Ovary (tissue), 9 donors: ENCODE results near the gene RPTOR. TPM values are rescaled to one million over a fixed set of nuclear protein-coding genes. Genes with fewer than 3 reads are reported as not detected.

Source experiments
- DNase-seq, 5 donors: peaks; one replicate each; pipeline ENCODE4 v3.0.0-alpha.2; 2019 to 2020
- H3K27ac ChIP-seq, 2 donors: fragments of 200-600 bp; one replicate each; pipeline versions ENCODE4 v1.5.1 to v1.8.0; 2019 to 2022
- H3K27me3 ChIP-seq: fragments of 200-600 bp; one replicate; pipeline ENCODE4 v1.8.0; 2022
- H3K36me3 ChIP-seq: fragments of 200-600 bp; sonication (generic); one replicate; pipeline ENCODE4 v1.5.1; 2019
- H3K4me1 ChIP-seq: one replicate; pipeline ENCODE4 v1.8.1; 2013; ENCODE audit warnings: mild to moderate bottlenecking, moderate library complexity; ENCODE audit not compliant: insufficient read depth
- H3K4me3 ChIP-seq: fragments of 200-600 bp; sonication (generic); one replicate; pipeline ENCODE4 v1.5.1; 2017
- H3K9me3 ChIP-seq, 2 donors: fragments of 200-600 bp in 1 of 2; sonication (generic) in 1 of 2; one replicate each; pipeline versions ENCODE4 v1.5.1 to v1.8.1; 2013 to 2019; ENCODE audit warnings: mild to moderate bottlenecking in 1 of 2, moderate library complexity in 1 of 2
- EP300 ChIP-seq: sonication (generic); formaldehyde crosslinking; IDR thresholded peaks from one replicate; pipeline ENCODE4 v1.6.1; 2017; ENCODE audit warnings: antibody characterized with exemption
- POLR2A ChIP-seq: fragments of 450-650 bp; IDR thresholded peaks from one replicate; pipeline ENCODE4 v1.6.1; 2017; ENCODE audit warnings: antibody characterized with exemption, mild to moderate bottlenecking, moderate library complexity
- WGBS, 3 donors: extraction: QIAGEN DNeasy Blood & Tissue Kit in 1 of 3; methylation state at CpG; one replicate each; pipeline versions ENCODE4 v1.1.5 to v1.1.7; 2013 to 2017; 5-methylcytosine and 5-hydroxymethylcytosine counted together
- intact Hi-C, 4 donors: fragments of 100-400 bp; cut with DNase I; formaldehyde crosslinking; loops; one replicate each; pipeline versions ENCODE4 v1.11.0 to v1.15.1; 2022 to 2023
- polyA plus RNA-seq, 2 donors: library from polyadenylated mRNA; stranded (reverse); fragments of 200-250 nt in 1 of 2; fragments of 350-450 nt in 1 of 2; fragmentation: Illumina TruSeq in 1 of 2; extraction: RNeasy Lipid Tissue Mini Kit (QIAGEN cat#74804) in 1 of 2; gene quantifications; one replicate each; pipeline ENCODE4 v1.2.3, GENCODE V29; 2013 to 2014
- total RNA-seq, 7 donors: library from RNA; depleted of rRNA in 2 of 7; stranded (reverse); fragments of >200 nt in 2 of 7; fragmentation: NEBNext Ultra II Directional in 3 of 7; extraction: Animal tissue kit (Norgen Biotek cat#: 25700) in 3 of 7; gene quantifications; one replicate each; pipeline versions ENCODE4 v1.1.0 to v1.2.4, GENCODE V29; 2016 to 2023
- TF ChIP-seq, protein P1 (sequence below), 3 donors: fragments of 450-650 bp in 2 of 3; fragments of 200-600 bp in 1 of 3; IDR thresholded peaks; one replicate each; pipeline versions ENCODE4 v1.5.1 to v1.8.0; 2016 to 2022; ENCODE audit warnings: antibody characterized with exemption in 3 of 3, mild to moderate bottlenecking in 1 of 3
- donor health status: DM: no; HTN: no; CAD: no; lungs with moderate emphysema.
- donor health status: DM: no; HTN: no; CAD: no.
- donor health status: Bipolar disorder and iron deficiency.
- donor health status: DM: yes; HTN: yes; CAD: no.
- donor health status: DM: no; HTN: no; CAD: no.
- donor health status: DM: yes; HTN: yes; CAD: no.

The RPTOR gene
- total and polyA plus RNA-seq, 9 donors: 11.1 to 41.9 (median 27.9) TPM

- peaks cover 5% of the 10 kb centered on the region for H3K4me1 ChIP-seq
- no peaks in the 10 kb centered on the region for H3K36me3 ChIP-seq
- H3K4me3 ChIP-seq: peak overlapping the region; percentile 48
- no peak for TF ChIP-seq POLR2A
- TF ChIP-seq, protein P1, sequence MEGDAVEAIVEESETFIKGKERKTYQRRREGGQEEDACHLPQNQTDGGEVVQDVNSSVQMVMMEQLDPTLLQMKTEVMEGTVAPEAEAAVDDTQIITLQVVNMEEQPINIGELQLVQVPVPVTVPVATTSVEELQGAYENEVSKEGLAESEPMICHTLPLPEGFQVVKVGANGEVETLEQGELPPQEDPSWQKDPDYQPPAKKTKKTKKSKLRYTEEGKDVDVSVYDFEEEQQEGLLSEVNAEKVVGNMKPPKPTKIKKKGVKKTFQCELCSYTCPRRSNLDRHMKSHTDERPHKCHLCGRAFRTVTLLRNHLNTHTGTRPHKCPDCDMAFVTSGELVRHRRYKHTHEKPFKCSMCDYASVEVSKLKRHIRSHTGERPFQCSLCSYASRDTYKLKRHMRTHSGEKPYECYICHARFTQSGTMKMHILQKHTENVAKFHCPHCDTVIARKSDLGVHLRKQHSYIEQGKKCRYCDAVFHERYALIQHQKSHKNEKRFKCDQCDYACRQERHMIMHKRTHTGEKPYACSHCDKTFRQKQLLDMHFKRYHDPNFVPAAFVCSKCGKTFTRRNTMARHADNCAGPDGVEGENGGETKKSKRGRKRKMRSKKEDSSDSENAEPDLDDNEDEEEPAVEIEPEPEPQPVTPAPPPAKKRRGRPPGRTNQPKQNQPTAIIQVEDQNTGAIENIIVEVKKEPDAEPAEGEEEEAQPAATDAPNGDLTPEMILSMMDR (IDR thresholded peaks at IDR 0.05): no peak
- TF ChIP-seq EP300: no peak
- DNase-seq: peak; percentile 60 to 68 (median 64)
- peak overlapping the region; percentile 46 to 85 for H3K27ac ChIP-seq
- WGBS, 3 donors: 47 to 61% (median 60%) methylated on average over 12 of the region's 12 CpGs
- H3K27me3 ChIP-seq: no peaks in the 10 kb centered on the region
- H3K9me3 ChIP-seq: no peaks in the 10 kb centered on the region
- intact Hi-C loops: loop anchor here in 1 of 4 donors (10.0 kb wide), 1 partner anchor 57 kb away; no protein-coding TSS in a partner anchor
Measured at GRCh38 chr17:80832266-80832676, 287.6 kb downstream of the RPTOR start.

- Histone ChIP-seq H3K27me3 (no peaks in the 10 kb centered on the region), H3K4me3 (peak overlapping the region; percentile 48), H3K36me3 (no peaks in the 10 kb centered on the region), H3K27ac (peak overlapping the region; percentile 46 to 85), H3K4me1 (peaks cover 5% of the 10 kb centered on the region), H3K9me3 (no peaks in the 10 kb centered on the region)
- DNase-seq: peak; percentile 85 to 92 (median 86)
- TF ChIP-seq EP300 (peak; percentile 59), POLR2A (peak; percentile 63)
- TF ChIP-seq, protein P1 (IDR thresholded peaks at IDR 0.05): no peak
- WGBS, 3 donors: 1% methylated on average over 25 of the region's 25 CpGs
- intact Hi-C loops: loop anchor here in 1 of 4 donors (10.0 kb wide), 1 partner anchor 58 kb away; no protein-coding TSS in a partner anchor
Measured at GRCh38 chr17:80832888-80833583, 288.4 kb downstream of the RPTOR start.

DNA sequence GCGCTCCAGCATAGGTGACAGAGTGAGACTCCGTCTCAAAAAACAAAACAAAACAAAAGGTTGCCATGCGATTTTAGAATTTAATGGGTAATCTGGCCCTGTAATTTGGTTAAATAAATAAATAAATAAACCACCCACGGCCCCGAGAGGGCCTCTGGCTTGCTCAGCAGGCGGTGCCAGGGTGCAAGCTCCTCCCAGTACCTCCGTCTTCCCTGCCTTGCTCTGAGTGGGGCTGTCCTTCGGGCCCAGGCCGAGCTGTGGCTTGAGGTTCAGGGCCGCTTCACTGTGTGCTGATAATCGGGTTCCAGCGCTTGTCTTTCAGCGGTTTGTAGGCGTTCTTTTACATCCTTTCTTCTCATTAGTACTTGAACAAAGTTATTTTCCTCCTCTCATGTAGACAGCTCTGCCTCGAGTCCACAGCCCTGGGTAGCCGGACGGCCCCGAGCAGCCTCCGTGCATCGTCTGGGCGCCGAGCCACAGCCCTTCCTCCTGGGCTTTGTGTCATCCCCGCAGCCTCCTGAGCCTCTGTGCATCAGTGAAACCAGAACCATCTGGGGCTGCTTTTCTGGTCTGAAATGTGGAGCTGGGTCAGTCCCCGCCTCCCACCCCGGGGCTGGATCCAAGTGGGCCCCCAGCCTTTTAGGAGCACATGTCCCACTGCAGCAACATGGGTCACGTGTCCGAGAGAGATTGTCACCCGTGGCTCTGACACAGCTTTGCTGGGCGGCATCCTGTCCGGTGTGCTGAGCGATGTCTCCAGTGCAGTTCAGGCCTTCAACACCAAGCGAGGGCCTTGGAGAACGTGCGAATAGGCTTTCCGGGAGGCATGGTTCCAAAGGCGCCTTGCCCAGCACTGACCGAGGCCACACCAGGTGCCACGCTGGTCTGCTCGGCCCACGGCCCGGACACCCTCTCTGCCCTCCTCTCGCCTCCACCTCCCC is 289.6 kb downstream of the RPTOR start:
- WGBS, 3 donors: 33 to 42% (median 38%) methylated on average over 42 of the region's 42 CpGs
- Histone ChIP-seq H3K4me3 (peak overlapping the region; percentile 11), H3K36me3 (no peaks in the 10 kb centered on the region), H3K27me3 (no peaks in the 10 kb centered on the region), H3K9me3 (no peaks in the 10 kb centered on the region), H3K27ac (peak overlapping the region; percentile 46 to 85), H3K4me1 (peaks cover 5% of the 10 kb centered on the region)
- TF ChIP-seq EP300: no peak
- no peak for TF ChIP-seq POLR2A
- TF ChIP-seq, protein P1 (IDR thresholded peaks at IDR 0.05): no peak
- peak; percentile 67 to 80 (median 72) for DNase-seq
- intact Hi-C loops: loop anchor here in 1 of 4 donors (10.0 kb wide), 1 partner anchor 59 kb away; no protein-coding TSS in a partner anchor

- no peak for DNase-seq
- intact Hi-C loops: loop anchor here in 1 of 4 donors (10.0 kb wide), 1 partner anchor 60 kb away; no protein-coding TSS in a partner anchor
- 76 to 83% (median 80%) methylated on average over 2 of the region's 2 CpGs for WGBS, 3 donors
- Histone ChIP-seq H3K27me3 (no peaks in the 10 kb centered on the region), H3K4me3 (no peak overlapping the region), H3K9me3 (no peaks in the 10 kb centered on the region), H3K27ac (no peak overlapping the region), H3K4me1 (peaks cover 5% of the 10 kb centered on the region), H3K36me3 (no peaks in the 10 kb centered on the region)
- TF ChIP-seq EP300 (no peak), POLR2A (no peak)
- TF ChIP-seq, protein P1 (IDR thresholded peaks at IDR 0.05): no peak
Measured at GRCh38 chr17:80834893-80835275, 290.2 kb downstream of the RPTOR start.
